ENCODE measurements around the gene HS3ST1.

DNA sequence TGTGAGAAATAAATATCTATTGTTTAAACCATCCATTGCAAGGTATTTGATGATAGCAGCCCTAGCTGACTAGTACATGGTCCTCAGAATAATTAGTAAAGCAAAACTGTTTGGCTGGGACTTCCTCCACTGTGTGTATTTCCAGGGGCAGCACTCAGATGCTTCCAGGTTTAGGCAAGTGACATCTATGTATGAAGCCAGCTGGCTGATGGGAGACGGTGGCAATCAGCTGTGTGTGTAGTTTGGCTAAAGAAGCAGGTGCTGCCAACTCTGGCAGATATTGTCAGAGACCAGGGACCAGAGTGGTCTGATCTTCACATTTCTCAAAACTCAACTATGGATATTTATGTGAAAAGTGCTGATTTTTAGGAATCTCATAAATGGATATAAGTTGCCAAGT, 19.1 kb downstream of the HS3ST1 start:
- TF ChIP-seq, protein P1, sequence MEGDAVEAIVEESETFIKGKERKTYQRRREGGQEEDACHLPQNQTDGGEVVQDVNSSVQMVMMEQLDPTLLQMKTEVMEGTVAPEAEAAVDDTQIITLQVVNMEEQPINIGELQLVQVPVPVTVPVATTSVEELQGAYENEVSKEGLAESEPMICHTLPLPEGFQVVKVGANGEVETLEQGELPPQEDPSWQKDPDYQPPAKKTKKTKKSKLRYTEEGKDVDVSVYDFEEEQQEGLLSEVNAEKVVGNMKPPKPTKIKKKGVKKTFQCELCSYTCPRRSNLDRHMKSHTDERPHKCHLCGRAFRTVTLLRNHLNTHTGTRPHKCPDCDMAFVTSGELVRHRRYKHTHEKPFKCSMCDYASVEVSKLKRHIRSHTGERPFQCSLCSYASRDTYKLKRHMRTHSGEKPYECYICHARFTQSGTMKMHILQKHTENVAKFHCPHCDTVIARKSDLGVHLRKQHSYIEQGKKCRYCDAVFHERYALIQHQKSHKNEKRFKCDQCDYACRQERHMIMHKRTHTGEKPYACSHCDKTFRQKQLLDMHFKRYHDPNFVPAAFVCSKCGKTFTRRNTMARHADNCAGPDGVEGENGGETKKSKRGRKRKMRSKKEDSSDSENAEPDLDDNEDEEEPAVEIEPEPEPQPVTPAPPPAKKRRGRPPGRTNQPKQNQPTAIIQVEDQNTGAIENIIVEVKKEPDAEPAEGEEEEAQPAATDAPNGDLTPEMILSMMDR (IDR thresholded peaks at IDR 0.05), result no peak
- TF ChIP-seq POLR2A (IDR thresholded peaks at IDR 0.05), result no peak
